ENCODE measurements around the gene SPTLC2.
A peak's percentile ranks its signal among the peaks of the same experiment; 100 is the strongest.
"Not testable (repeated sequence)": the region's sequence is repeated elsewhere in the genome, so short reads cannot be mapped to it uniquely, and the experiment has no call there.

SPTLC2 gene

GRCh38 chr14:77588411-77589025, 27.9 kb downstream of the SPTLC2 start:
- not testable (repeated sequence) for DNase-seq (ENCODE audit: low spot score)

- DNase-seq (ENCODE audit: low spot score) = no peak
Measured at GRCh38 chr14:77585385-77585784, 31.1 kb downstream of the SPTLC2 start.

DNA sequence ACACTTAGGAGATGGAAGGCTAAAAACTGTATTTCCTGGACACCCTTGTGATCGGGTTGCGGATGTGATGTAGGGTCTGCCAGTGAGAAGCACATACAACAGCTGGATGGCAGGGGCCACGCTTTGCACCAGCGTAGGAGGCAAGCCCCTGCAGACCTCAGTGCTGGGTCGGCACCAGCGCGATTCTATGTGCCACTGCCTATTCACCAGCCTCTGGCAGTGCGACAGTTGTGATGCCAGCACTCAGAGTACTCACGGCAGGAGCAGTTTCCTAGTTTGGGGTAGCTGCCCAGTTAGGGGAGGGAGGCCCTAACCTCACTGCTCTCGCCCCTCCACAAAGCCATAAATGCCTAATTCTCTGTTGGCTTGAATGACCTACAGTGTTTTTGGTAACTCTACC, 31.6 kb downstream of the SPTLC2 start:
- no peak for DNase-seq (ENCODE audit: low spot score)

GRCh38 chr14:77583657-77584056, 32.8 kb downstream of the SPTLC2 start:
- DNase-seq (ENCODE audit: low spot score) = no peak

- peak; percentile 58 for DNase-seq (ENCODE audit: low spot score)
Measured at GRCh38 chr14:77582511-77582910, 33.9 kb downstream of the SPTLC2 start.

DNA sequence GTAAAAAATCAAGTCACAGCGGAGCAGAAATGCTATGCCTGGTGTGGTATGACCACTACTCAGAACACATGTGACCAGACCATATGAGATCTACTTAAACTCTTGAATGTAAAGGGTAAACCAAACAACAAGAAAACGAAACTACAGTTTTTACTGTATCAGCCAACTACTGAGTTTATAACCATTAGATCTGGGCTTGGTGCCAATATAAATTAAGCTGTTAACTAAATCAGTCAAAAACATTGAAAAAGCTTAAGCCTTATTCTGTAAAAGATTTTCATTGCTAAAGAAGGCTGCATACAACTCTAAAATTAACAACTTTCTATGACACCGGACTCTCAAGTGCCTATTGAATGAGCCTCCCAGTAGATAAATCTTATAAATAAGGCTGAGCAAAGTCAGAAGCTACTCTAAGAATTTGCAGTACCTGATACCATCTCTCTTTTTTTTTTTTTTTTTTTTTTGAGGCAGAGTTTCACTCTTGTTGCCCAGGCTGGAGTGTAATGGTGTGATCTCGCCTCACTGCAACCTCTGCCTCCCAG, 35.4 kb downstream of the SPTLC2 start:
- no peak for DNase-seq (ENCODE audit: low spot score)

- no peak for DNase-seq (ENCODE audit: low spot score)
Measured at GRCh38 chr14:77580477-77580876, 36.0 kb downstream of the SPTLC2 start.

DNA sequence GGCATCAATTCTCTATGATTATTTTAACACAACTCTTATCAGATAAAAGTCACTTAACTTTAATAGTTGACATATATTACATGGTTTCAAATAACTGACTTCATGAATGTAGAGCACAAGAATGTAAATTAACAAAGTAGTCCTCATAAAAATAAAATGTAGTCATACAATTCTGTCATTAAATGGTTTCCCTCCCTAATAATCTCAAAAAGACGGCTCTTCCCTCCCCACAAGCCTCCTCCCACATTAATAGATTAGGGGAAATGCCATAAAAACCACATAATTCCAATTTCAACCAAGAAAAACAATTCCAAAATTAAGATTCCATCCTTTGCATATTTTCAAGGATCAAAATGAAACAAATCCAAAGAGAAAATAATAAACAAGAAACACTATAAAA, 36.7 kb downstream of the SPTLC2 start:
- DNase-seq (ENCODE audit: low spot score) = no peak

GRCh38 chr14:77579065-77579464, 37.4 kb downstream of the SPTLC2 start:
- DNase-seq (ENCODE audit: low spot score) = no peak

- no peak for DNase-seq (ENCODE audit: low spot score)
Measured at GRCh38 chr14:77574446-77575115, 41.9 kb downstream of the SPTLC2 start.

DNA sequence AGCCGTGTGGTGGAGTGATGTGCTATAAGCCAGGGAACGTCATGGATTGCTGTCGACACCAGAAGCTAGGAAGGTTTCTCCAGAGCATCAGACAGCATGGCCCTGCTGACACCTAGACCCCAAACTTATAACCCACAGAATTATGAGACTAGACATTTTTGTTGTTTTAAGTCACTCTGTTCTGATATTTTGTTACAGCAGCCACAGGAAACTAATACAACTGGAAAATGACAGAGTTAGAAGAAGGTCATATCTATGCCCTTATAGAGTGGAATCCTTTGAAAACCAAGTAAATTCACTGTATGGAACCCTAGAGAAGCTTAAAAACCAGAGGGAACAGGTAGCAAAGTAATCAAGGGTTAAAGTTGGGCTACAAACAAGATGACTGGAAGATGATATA, 42.5 kb downstream of the SPTLC2 start:
- DNase-seq (ENCODE audit: low spot score) = no peak

- DNase-seq (ENCODE audit: low spot score) = no peak
Measured at GRCh38 chr14:77570706-77571268, 45.6 kb downstream of the SPTLC2 start.

DNA sequence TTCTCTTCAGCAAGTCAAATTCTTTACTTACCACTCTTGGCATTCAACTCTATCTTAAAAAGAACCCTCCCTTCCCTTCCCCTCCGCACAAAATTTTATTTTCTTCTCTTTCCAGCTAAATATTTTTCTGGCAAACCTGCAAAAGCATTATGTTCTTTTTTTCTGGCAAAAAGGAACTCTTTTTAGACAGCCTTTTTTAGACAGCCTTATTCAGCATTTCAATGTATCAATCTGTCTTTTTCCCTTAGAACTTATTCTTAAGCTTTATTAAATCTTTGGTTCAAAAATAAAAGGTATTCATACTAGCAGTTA, 50.5 kb downstream of the SPTLC2 start:
- no peak for DNase-seq (ENCODE audit: low spot score)

GRCh38 chr14:77565289-77565993, 51.0 kb downstream of the SPTLC2 start:
- no peak for DNase-seq (ENCODE audit: low spot score)

DNA sequence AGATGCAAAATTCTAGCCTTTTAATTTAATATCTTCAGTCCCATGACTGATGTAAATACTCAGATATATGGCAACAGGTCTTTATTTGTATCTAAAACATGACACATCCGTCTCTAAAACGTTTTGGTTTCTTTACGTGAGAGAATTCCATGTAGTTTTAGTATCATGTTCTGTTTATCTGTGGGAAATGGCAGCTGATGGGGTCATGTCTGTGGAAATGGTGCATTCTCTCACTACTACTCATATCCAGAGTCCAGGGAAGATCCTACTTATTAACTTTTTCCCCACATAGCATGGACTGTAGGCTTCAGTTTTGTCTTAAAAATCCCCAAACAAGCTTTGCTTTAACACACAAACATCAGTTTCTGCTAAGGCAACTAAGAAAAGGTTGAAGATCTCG, 53.8 kb downstream of the SPTLC2 start:
- no peak for DNase-seq (ENCODE audit: low spot score)

- no peak for DNase-seq (ENCODE audit: low spot score)
Measured at GRCh38 chr14:77561881-77562280, 54.6 kb downstream of the SPTLC2 start.

- no peak for DNase-seq (ENCODE audit: low spot score)
Measured at GRCh38 chr14:77559381-77559780, 57.1 kb downstream of the SPTLC2 start.

DNA sequence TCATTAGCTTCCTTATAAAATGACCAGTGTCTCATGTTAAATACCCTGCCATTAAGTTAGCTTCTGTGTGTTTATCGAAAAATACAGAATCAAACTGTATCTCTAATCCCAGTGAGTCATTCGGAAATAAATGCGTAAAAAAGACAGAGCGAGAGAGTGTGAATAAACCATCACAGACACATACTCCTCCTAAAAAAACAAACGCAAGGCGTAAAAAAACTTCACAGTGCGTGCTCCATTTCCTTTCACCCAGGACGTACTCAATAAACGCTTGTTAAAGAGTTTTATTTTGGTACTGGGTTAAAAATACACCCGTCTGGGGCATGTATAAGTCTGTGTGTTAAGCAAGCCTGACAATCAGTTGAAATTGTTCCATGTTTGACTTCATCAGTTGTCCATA, 59.0 kb downstream of the SPTLC2 start:
- DNase-seq (ENCODE audit: low spot score) = no peak

DNA sequence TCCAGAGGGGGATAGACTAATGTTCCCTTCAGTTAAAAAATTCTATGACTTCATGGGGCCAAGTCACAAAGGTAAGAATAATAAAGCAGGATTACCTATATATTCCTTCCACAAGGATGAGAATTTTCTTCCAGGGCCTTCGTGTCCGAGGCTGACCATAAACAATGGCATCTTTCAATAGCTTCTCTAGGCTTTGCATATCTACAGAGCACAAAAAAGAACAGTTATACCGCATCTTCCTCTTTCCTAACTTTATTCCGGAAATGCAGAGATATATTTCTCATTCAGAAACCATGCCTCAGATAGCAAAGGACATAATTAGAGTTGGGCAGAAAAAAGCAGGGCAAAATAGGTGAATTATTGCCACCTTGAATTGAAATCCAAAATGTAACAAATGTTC, 59.5 kb downstream of the SPTLC2 start:
- no peak for DNase-seq (ENCODE audit: low spot score)

DNA sequence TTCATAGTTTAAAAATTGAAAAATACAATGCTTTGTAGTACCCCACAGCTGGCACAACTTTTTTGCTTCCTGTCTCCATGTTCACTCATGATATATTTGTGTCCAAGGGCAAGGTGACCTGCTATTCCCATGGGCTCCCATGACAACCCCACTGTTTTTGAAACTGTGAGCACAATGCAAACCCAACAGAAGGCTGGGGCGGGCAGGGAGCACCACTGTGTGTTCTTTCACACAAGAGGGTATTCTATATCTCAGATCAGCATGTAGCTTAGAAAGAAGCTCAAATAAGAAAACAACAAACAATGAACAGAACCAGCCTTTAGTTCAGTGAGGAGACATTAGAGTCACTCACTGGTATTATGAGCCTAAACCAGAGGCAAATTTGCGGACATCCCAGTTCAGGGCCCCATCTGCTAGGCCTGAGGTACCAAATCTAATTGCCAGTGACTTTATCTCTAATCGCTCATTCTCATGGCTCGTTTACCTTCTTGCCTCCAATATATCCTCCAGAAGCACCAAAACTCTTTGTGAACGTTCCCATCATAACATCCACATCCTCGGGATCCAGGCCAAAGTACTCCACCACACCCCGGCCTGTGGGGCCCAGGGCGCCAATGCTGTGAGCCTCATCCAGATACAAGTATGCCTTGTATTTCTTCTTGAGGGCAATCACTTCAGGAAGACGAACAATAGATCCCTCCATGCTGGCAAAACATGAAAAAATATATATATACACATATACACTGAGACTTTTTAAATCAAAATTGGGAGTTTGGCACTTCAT, 61.4 kb downstream of the SPTLC2 start:
- DNase-seq (ENCODE audit: low spot score) = no peak

DNA sequence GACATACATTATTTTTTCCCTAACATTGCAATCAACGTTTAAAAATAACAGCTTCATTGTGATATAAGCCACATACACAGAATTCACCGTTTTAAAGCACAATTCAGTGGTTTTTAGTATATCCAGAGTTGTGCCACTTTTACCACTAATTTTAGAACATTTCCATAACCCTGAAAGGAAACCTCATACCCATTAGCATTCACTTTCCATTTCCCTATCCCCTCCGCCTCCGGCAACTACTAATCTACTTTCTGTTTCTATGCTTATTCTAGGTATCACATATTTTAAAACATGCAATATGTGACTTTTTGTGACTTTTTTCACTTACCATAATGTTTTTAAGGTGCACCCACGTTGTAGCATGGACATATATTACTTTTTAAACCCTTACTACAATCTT, 62.2 kb downstream of the SPTLC2 start:
- DNase-seq (ENCODE audit: low spot score) = no peak

- no peak for DNase-seq (ENCODE audit: low spot score)
Measured at GRCh38 chr14:77549451-77549850, 67.0 kb downstream of the SPTLC2 start.
